ENCODE data around the gene LEF1. TPM values are rescaled to one million over a fixed set of nuclear protein-coding genes. Genes with fewer than 3 reads are reported as not detected.

LEF1 gene
- total RNA-seq, 1 donor from 2014 or later: 1.1 TPM

GRCh38 chr4:108060686-108061321 is 107.9 kb downstream of the LEF1 start:
- Mint-ChIP-seq H3K4me1 (no peaks in the 10 kb centered on the region), H3K4me3 (no peak overlapping the region), H3K36me3 (ENCODE audit: low read depth) (no peaks in the 10 kb centered on the region), H3K27me3 (peaks cover 3% of the 10 kb centered on the region), H3K9me3 (no peaks in the 10 kb centered on the region), H3K27ac (no peak overlapping the region)
- TF ChIP-seq, protein P1, sequence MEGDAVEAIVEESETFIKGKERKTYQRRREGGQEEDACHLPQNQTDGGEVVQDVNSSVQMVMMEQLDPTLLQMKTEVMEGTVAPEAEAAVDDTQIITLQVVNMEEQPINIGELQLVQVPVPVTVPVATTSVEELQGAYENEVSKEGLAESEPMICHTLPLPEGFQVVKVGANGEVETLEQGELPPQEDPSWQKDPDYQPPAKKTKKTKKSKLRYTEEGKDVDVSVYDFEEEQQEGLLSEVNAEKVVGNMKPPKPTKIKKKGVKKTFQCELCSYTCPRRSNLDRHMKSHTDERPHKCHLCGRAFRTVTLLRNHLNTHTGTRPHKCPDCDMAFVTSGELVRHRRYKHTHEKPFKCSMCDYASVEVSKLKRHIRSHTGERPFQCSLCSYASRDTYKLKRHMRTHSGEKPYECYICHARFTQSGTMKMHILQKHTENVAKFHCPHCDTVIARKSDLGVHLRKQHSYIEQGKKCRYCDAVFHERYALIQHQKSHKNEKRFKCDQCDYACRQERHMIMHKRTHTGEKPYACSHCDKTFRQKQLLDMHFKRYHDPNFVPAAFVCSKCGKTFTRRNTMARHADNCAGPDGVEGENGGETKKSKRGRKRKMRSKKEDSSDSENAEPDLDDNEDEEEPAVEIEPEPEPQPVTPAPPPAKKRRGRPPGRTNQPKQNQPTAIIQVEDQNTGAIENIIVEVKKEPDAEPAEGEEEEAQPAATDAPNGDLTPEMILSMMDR (IDR thresholded peaks at IDR 0.05): no peak
- intact Hi-C loops (cut with micrococcal nuclease): no loop called here
- ChIA-PET CTCF (interaction anchor here (1.5 kb wide), 1 partner anchor 42 kb away, joined by 4 read pairs; no protein-coding TSS in a partner anchor), POLR2A (no interaction called here)
- ATAC-seq (ENCODE audit: low read depth) (no peak), DNase-seq (no peak)

DNA sequence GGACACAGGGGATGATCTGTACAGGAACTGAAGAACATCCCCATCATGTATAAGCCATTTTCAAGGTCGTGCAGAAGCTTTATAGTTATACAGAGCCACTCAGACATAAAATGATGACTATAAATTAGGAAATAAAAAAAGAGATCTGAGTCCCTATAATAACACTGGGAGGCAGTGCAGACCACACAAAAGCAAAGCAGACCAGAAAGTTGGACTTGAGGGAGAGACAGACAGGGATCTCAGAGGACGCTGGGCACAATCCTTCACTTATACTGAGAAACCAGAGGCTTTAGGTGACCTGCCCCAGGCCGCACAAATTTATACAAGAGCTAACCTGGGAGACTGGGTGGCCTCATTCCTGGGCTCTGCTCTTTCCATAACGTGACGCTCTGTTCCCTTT is 108.6 kb downstream of the LEF1 start:
- no peak for ATAC-seq (ENCODE audit: low read depth)
- no peak overlapping the region for H3K27ac Mint-ChIP-seq
- intact Hi-C loops (cut with micrococcal nuclease): no loop called here
- CTCF ChIA-PET: interaction anchor here (0.8 to 1.5 kb wide), 2 partner anchors 16 to 42 kb away, joined by 3 to 4 read pairs; no protein-coding TSS in a partner anchor
- H3K36me3 Mint-ChIP-seq (ENCODE audit: low read depth): no peaks in the 10 kb centered on the region
- peaks cover 3% of the 10 kb centered on the region for H3K27me3 Mint-ChIP-seq
- TF ChIP-seq, protein P1 (IDR thresholded peaks at IDR 0.05): no peak
- no peaks in the 10 kb centered on the region for H3K4me1 Mint-ChIP-seq
- H3K4me3 Mint-ChIP-seq: no peak overlapping the region
- no peak for DNase-seq
- no peaks in the 10 kb centered on the region for H3K9me3 Mint-ChIP-seq
- POLR2A ChIA-PET: no interaction called here

DNA sequence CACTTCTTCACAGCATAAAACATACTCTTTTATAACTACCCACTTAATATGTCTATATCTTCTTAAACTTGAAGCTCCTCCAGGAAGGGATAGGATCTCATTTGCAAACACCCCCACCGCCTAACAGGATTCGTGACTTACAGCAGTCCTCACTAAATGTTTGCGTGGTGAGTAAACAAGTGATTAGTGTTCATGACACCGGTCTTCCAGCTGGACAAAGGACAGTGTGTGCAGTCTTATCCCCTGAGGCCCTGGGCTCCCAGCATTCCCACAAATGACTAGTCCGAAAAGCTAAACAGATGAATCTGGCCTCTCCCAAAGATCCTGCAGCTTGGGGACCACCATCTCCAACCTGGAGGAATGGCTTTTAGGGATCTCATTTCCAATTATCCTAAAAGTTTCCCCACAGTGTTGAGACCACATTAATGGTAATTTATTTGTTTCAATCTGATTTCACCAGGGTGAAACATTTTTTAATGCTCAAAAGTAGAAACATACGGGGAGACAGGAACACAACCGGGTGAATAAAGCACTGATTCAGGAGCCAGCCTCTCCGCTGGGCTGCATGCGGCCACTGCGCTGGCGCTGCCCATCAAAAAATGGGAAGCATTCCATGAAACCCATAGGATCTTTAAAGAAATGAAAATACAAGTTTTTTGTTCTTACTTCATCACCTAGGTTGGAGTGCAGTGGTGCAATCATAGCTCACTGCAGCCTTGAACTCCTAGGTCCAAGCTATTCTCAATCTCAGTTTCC is 109.9 kb downstream of the LEF1 start:
- no peaks in the 10 kb centered on the region for H3K4me1 Mint-ChIP-seq
- H3K27me3 Mint-ChIP-seq: peaks cover 3% of the 10 kb centered on the region

DNA sequence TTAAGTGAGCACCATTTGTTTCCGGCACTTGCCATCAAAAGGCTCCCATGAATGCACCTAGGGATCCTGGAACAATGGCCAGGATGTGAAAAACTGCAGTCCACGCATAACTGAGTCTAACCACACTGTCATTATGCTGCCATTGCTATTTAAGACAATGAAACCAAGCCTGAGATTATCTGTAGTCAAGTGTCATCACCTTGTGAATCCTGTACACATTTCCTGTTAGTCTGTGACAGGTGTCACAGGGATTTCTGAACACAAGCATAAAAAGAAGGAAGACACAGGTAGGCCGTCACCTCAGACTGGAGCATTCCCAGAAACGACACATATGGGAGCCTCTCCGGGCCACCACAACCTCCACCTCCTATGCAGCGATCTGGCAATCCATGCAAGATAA is 112.3 kb downstream of the LEF1 start:
- Mint-ChIP-seq H3K36me3 (ENCODE audit: low read depth) (no peaks in the 10 kb centered on the region), H3K4me3 (no peak overlapping the region), H3K4me1 (no peaks in the 10 kb centered on the region), H3K27me3 (no peaks in the 10 kb centered on the region), H3K9me3 (no peaks in the 10 kb centered on the region), H3K27ac (no peak overlapping the region)
- CTCF ChIA-PET: no interaction called here
- no peak for DNase-seq
- POLR2A ChIA-PET: no interaction called here
- no peak for ATAC-seq (ENCODE audit: low read depth)
- TF ChIP-seq, protein P1 (IDR thresholded peaks at IDR 0.05): no peak
- intact Hi-C loops (cut with micrococcal nuclease): no loop called here

More for the DNA sequence above, 109.9 kb downstream of the LEF1 start:
- Mint-ChIP-seq H3K36me3 (ENCODE audit: low read depth) (no peaks in the 10 kb centered on the region), H3K27ac (no peak overlapping the region), H3K9me3 (no peaks in the 10 kb centered on the region), H3K4me3 (no peak overlapping the region)
- ATAC-seq (ENCODE audit: low read depth) (no peak), DNase-seq (no peak)
- intact Hi-C loops (cut with micrococcal nuclease): no loop called here
- ChIA-PET POLR2A (no interaction called here), CTCF (interaction anchor here (1.1 to 1.3 kb wide), 2 partner anchors 39 to 514 kb away, joined by 3 to 4 read pairs; no protein-coding TSS in a partner anchor)
- TF ChIP-seq, protein P1 (IDR thresholded peaks at IDR 0.05): no peak

DNA sequence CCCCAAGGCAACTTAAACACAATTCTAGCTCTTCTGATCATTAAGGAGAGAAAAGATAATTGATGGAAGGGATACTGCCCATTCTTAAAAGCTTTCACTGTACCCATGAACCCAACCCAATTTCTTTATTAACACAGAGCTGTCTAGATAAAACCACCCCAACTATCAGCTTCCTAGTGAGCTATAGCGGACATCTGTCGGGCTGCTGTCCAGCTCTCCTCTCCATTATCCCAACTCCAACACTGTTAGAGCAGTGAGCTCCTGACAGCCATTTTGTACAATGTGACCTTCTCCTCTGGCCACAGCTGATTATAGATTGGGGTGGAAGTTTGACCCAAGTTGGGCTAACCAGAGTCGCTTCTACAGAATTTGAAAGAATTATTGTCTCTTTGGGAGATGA is 112.9 kb downstream of the LEF1 start:
- intact Hi-C loops (cut with micrococcal nuclease): no loop called here
- ATAC-seq (ENCODE audit: low read depth) (no peak), DNase-seq (no peak)
- H3K36me3 Mint-ChIP-seq (ENCODE audit: low read depth): no peaks in the 10 kb centered on the region
- no peaks in the 10 kb centered on the region for H3K4me1 Mint-ChIP-seq
- no peak overlapping the region for H3K4me3 Mint-ChIP-seq
- no peak overlapping the region for H3K27ac Mint-ChIP-seq
- ChIA-PET POLR2A (no interaction called here), CTCF (no interaction called here)
- TF ChIP-seq, protein P1 (IDR thresholded peaks at IDR 0.05): no peak
- H3K27me3 Mint-ChIP-seq: no peaks in the 10 kb centered on the region
- no peaks in the 10 kb centered on the region for H3K9me3 Mint-ChIP-seq
